Measurements from ENCODE around the gene CNTD1. TPM values are rescaled to one million over a fixed set of nuclear protein-coding genes. Genes with fewer than 3 reads are reported as not detected.

The CNTD1 gene
- total and polyA plus RNA-seq, 2 experiments from 2014 or later: 1.1 TPM; not detected in 1

DNA sequence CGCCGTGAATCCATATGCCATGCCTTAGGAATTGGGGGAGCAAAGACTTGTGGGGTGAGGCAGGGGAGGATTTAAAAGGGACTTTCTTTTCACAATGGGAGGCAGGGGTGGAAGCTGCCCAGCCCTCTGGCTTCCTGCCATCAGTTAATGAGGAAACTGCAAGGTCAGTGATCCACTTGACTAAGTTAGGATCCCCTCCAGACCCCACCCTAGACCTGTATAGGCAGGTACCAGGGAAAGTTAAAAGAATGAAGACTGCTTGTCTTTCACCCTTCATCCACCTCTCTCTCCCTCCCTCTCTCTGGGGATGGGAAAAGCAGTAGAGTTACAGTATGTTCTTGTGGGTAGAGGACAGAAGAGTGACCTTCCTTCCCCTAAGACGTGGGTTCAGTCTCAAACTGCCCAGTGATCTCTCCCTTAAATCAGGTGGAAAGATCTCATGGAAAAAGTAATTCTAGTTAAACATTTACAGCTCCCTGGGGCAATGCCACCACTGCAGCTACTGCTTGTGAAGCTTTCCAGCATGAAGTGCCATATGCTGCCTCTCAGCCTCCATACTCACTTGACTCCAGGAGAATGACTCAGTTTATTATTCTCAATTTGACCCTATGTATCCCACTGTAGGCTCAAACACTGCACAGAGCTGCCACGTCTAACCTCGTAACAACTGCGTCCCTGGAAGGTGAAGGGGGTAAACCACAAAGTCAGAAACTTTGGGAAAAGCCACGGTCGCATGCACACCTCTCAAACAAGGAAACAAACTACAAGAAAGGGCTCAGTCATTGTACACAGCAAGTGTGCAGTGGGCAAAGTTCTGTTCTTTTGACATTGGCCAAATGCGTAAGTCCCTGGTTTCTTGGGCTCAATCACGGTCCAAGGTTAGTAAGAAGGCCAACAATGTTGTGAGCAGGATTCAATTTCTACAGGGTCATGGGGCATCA, 1.3 kb upstream of the CNTD1 start:
- peak overlapping the region; percentile 90 for H3K4me3 ChIP-seq
- Mint-ChIP-seq H3K27ac (no peak overlapping the region), H3K4me3 (peak overlapping the region; percentile 94), H3K4me1 (peaks cover 5% of the 10 kb centered on the region; the same call in 1 of the 3 replicates), H3K36me3 (ENCODE audit: low read depth) (peaks cover 13% of the 10 kb centered on the region), H3K27me3 (ENCODE audit: insufficient read depth, low read depth, poor library complexity) (peaks cover 19% of the 10 kb centered on the region), H3K9me3 (peaks cover 14% of the 10 kb centered on the region)
- H3K27ac ChIP-seq (ENCODE audit: low read depth): no peak overlapping the region
- H3F3A ChIP-seq (replicated peaks; ENCODE audit: low read depth): no peaks in the 10 kb centered on the region
- peak overlapping the region; percentile 80 for H3K4me2 ChIP-seq
- no peak for DNase-seq (ENCODE audit: low spot score)
- H3K27me3 ChIP-seq (ENCODE audit: insufficient read depth): peaks cover 18% of the 10 kb centered on the region
- no peaks in the 10 kb centered on the region for H3K36me3 ChIP-seq (ENCODE audit: insufficient read depth)
- peaks cover 8% of the 10 kb centered on the region for H3K79me2 ChIP-seq (replicated peaks; ENCODE audit: insufficient read depth)
- no peaks in the 10 kb centered on the region for H4K20me1 ChIP-seq (replicated peaks; ENCODE audit: insufficient read depth)
- H3K9me2 ChIP-seq (ENCODE audit: insufficient read depth): no peaks in the 10 kb centered on the region
- H3K4me1 ChIP-seq (ENCODE audit: insufficient read depth): peaks cover 6% of the 10 kb centered on the region; the same call in 1 of the 2 replicates
- no peak for ATAC-seq
- H2AFZ ChIP-seq: no peak overlapping the region
- TF ChIP-seq ETS1 (IDR thresholded peaks at IDR 0.05) (no peak), EZH2phosphoT487 (IDR thresholded peaks at IDR 0.05; ENCODE audit: unreplicated experiment) (no peak), JUNB (IDR thresholded peaks at IDR 0.05; ENCODE audit: unreplicated experiment) (no peak), STAT1 (IDR thresholded peaks at IDR 0.05; ENCODE audit: unreplicated experiment) (no peak)

DNA sequence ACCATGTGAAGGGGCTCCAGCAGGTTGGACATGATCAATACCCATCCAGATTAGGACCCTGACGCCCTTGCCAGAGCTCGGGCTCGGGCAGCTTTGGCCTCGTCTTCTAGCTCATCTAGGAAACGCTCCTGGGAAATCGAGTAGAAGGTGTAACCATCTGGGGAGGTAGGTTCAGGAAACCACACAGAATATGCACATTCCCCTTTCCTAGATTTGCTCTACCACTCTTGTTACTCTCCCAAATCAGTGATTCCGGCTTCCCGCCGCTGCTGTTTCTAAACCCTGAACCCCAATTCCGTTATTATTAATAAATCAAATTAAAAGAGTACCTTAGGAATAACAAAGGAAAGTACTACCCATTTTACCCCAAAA, 664 bp upstream of the CNTD1 start:
- peaks cover 6% of the 10 kb centered on the region; the same call in 1 of the 2 replicates for H3K4me1 ChIP-seq (ENCODE audit: insufficient read depth)
- ATAC-seq (no peak), DNase-seq (ENCODE audit: low spot score) (no peak)
- H3K4me1 Mint-ChIP-seq: peaks cover 5% of the 10 kb centered on the region; the same call in 1 of the 3 replicates
- H3K79me2 ChIP-seq (replicated peaks; ENCODE audit: insufficient read depth): peaks cover 8% of the 10 kb centered on the region
- H3K27ac ChIP-seq (ENCODE audit: low read depth): no peak overlapping the region
- peaks cover 18% of the 10 kb centered on the region for H3K27me3 ChIP-seq (ENCODE audit: insufficient read depth)
- no peaks in the 10 kb centered on the region for H4K20me1 ChIP-seq (replicated peaks; ENCODE audit: insufficient read depth)
- H3K36me3 ChIP-seq (ENCODE audit: insufficient read depth): no peaks in the 10 kb centered on the region
- H3K4me2 ChIP-seq: peak overlapping the region; percentile 80
- H3K36me3 Mint-ChIP-seq (ENCODE audit: low read depth): peaks cover 13% of the 10 kb centered on the region
- TF ChIP-seq POLR2AphosphoS5 (IDR thresholded peaks at IDR 0.05; ENCODE audit: low read depth) (no peak), EZH2phosphoT487 (IDR thresholded peaks at IDR 0.05; ENCODE audit: unreplicated experiment) (no peak), EZH2 (IDR thresholded peaks at IDR 0.05; ENCODE audit: low read depth, unreplicated experiment) (no peak), STAT1 (IDR thresholded peaks at IDR 0.05; ENCODE audit: unreplicated experiment) (no peak), ETS1 (IDR thresholded peaks at IDR 0.05) (no peak), NANOG (IDR thresholded peaks at IDR 0.05; ENCODE audit: borderline replicate concordance) (no peak)
- H2AFZ ChIP-seq: peak overlapping the region; percentile 87; the same call in 1 of the 2 replicates
- peak overlapping the region; percentile 94 for H3K4me3 Mint-ChIP-seq
- H3K4me3 ChIP-seq: peak overlapping the region; percentile 90
- peaks cover 14% of the 10 kb centered on the region for H3K9me3 Mint-ChIP-seq
- peak overlapping the region; percentile 88 for H3K27ac Mint-ChIP-seq
- H3K27me3 Mint-ChIP-seq (ENCODE audit: insufficient read depth, low read depth, poor library complexity): peaks cover 19% of the 10 kb centered on the region
- no peaks in the 10 kb centered on the region for H3K9me2 ChIP-seq (ENCODE audit: insufficient read depth)
- H3F3A ChIP-seq (replicated peaks; ENCODE audit: low read depth): no peaks in the 10 kb centered on the region
